GM10248 (cell line): ENCODE measurements around the gene SIGLEC15.

Experiments used
- CTCF ChIA-PET: fragments of 300-600 bp; sonication (Branson Sonifier 250); formaldehyde crosslinking; extraction: SDS; loops from one replicate; lab custom pipeline; 2021; ENCODE audit warnings: antibody characterized with exemption; lab: Yijun Ruan, JAX
- POLR2A ChIA-PET: fragments of 350-650 bp; sonication (Branson Sonifier 250); formaldehyde crosslinking; extraction: SDS; loops from one replicate; lab custom pipeline; 2020; ENCODE audit warnings: antibody characterized with exemption; lab: Yijun Ruan, JAX
- DNase-seq: peaks from one replicate; pipeline ENCODE4 v3.0.0; 2012; ENCODE audit errors: extremely low spot score
- TF ChIP-seq, protein P1 (sequence below): IDR thresholded peaks from 2 replicates; pipeline ENCODE4 v1.5.1; 2012; ENCODE audit warnings: mild to moderate bottlenecking, low read depth; ENCODE audit errors: extremely low read depth, missing control alignments, control extremely low read depth

Gene SIGLEC15

DNA sequence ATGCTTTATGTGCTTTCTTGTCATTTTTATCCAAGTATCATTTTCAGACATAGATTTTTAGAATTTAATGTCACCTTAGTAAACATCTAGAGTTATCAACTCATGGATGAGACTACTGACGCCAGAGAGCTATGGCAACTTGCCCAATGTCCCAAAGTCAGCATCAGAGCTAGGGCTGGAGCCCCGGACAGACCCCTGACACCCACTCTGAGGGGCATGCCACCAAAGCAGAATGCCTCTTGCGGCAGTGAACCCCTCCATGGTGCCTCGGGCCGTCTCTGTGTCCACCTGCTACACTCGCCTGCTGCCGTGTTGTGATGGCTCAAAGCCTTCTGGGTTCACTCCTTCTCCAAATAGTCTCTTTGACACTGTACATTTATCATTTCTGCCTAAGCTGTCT is 5.4 kb downstream of the SIGLEC15 start:
- POLR2A ChIA-PET, result no interaction called here
- CTCF ChIA-PET, result interaction anchor here (1.1 to 2.2 kb wide), 6 partner anchors 10 to 165 kb away, joined by 3 to 6 read pairs (median 4); no protein-coding TSS in a partner anchor
- TF ChIP-seq, protein P1, sequence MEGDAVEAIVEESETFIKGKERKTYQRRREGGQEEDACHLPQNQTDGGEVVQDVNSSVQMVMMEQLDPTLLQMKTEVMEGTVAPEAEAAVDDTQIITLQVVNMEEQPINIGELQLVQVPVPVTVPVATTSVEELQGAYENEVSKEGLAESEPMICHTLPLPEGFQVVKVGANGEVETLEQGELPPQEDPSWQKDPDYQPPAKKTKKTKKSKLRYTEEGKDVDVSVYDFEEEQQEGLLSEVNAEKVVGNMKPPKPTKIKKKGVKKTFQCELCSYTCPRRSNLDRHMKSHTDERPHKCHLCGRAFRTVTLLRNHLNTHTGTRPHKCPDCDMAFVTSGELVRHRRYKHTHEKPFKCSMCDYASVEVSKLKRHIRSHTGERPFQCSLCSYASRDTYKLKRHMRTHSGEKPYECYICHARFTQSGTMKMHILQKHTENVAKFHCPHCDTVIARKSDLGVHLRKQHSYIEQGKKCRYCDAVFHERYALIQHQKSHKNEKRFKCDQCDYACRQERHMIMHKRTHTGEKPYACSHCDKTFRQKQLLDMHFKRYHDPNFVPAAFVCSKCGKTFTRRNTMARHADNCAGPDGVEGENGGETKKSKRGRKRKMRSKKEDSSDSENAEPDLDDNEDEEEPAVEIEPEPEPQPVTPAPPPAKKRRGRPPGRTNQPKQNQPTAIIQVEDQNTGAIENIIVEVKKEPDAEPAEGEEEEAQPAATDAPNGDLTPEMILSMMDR, result no peak

DNA sequence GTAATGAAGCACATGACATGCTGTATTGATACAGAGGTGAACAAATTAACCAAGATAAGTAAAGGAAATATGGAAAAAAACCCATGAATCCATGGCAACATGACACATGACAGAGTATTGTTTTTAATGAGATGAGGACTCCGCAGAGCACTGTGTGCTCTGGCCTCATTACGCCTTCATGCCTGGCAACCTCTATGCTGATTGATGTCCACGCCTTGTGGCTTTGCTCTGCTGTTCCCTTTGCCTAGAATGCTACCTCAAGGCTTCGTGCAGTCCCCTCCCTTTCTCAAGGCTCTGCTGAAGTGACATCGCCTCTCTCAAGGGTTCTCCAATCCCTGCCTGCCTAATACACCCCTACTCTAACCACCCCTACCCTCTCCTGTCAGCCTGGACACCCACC is 8.4 kb downstream of the SIGLEC15 start:
- ChIA-PET POLR2A (no interaction called here), CTCF (interaction anchor here (1.6 kb wide), 1 partner anchor 20 kb away, joined by 8 read pairs; no protein-coding TSS in a partner anchor)
- DNase-seq, result no peak
- TF ChIP-seq, protein P1, result no peak

More for the DNA sequence above, 5.4 kb downstream of the SIGLEC15 start:
- no peak for DNase-seq

DNA sequence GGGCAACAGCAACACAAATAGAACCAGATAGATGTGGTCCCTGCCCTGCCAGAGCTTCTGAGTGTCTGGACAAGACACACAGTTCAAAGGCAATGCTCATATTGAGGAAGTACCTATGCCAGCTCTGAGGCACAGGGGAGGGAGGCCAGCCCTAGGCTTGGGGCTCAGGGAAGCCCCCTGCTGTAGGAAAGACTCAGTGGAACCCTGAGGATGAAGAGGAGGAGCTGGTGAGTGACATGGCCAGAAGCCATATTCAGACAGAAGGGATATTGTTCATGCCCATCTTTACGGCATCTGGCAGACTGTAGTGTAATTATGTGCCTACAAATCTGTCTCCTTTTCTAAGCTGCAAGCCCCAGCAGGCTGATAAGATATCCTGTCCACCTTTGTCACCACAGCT is 8.8 kb downstream of the SIGLEC15 start:
- no peak for DNase-seq
- TF ChIP-seq, protein P1, result no peak
- ChIA-PET CTCF (interaction anchor here (1.4 to 1.6 kb wide), 2 partner anchors 20 to 46 kb away, joined by 3 to 8 read pairs; no protein-coding TSS in a partner anchor), POLR2A (no interaction called here)

DNA sequence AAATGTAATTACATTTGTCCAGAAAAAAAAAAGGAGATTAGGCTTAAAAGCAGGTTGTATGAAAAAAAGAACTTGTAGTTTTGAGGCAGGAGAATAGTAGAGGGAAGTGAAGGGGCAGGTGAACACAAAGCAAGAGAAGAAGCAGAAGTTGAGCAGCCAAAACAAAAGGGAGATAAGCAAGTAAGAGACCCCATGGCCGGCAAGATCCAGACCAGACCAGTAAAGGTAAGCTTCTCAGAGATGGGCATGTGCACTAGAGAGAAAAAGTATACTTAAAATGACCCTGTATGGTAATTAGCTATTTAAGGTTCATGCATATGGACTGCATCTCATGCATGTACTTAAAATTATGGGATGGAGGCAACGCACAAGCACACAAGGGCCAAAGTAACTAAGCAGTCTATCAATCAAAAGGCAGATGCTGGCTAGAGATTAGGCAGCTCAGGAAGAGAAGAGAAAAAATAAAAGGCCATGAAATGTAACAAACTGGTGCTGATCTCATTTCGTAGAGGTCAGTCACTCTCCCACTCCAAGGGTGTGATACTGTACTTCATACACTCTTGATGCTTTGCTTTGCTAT is 9.7 kb downstream of the SIGLEC15 start:
- ChIA-PET POLR2A (no interaction called here), CTCF (interaction anchor here (1.4 to 1.6 kb wide), 2 partner anchors 19 to 45 kb away, joined by 3 to 8 read pairs; no protein-coding TSS in a partner anchor)
- DNase-seq, result no peak
- TF ChIP-seq, protein P1, result no peak

DNA sequence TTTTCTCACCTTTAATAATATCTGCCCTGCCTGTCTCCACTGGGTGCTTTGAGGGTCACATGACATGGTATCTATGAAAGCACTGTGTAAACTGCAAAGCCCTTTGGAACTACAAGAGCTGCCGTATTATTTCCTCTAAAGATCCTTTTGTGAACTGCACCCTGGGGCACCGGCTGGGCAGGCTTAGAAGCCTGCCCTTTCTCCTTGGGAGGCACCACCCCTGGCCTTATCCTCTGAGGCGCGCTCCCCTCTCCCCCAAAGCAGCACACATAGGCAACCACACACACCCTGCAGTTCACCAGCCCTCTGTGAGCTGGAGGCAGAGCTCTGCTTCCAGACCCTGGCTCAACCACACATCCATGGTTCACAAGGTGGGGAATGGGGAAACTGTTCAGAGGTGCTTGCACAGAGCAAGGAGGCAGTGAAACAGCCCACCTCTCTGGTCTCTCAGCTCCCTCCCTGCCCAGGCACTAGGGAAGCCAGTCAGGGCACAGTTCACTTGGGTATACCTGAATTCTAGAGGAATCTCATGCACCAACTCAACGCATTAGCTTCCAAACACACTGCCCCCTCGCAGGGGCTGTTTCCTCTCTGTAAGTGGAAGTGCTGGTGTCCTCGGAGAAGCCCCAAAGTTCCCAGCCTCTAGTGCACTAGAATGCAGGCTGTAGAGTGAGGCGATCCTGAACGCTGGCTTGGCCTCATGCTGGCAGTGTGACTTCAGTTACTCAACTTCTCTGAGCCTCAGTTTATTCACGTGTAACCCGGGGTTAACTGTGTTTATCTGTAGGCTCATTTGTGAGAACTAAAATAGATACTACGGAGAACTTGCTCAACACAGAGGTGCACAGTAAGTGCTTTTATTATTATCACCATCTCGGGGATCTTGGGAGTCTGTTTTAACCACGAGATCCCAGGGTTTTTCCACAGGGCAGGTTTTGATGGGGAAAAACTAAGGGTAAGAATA is 11.0 kb downstream of the SIGLEC15 start:
- TF ChIP-seq, protein P1, result no peak
- CTCF ChIA-PET, result no interaction called here
- POLR2A ChIA-PET, result no interaction called here
- DNase-seq, result no peak

DNA sequence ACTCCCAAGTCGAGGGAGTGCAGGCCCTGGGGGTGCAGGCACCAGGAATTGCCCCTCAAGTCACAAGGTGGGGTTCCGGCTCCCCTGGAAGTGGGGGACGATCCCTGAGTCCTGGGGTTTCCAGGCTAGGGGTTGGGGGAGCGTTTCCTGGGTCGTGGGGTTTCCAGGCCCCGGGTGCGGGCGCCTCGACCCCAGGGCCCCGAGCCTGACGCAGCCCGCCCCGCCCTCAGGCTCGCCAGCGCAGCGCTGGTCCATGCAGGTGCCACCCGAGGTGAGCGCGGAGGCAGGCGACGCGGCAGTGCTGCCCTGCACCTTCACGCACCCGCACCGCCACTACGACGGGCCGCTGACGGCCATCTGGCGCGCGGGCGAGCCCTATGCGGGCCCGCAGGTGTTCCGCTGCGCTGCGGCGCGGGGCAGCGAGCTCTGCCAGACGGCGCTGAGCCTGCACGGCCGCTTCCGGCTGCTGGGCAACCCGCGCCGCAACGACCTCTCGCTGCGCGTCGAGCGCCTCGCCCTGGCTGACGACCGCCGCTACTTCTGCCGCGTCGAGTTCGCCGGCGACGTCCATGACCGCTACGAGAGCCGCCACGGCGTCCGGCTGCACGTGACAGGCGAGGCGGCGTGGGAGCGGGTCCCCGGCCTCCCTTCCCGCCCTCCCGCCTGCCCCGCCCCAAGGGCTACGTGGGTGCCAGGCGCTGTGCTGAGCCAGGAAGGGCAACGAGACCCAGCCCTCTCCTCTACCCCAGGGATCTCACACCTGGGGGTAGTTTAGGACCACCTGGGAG is 12.0 kb downstream of the SIGLEC15 start:
- TF ChIP-seq, protein P1, result peak; percentile 33
- no peak for DNase-seq
- POLR2A ChIA-PET, result no interaction called here
- CTCF ChIA-PET, result no interaction called here
